C4-2B (cell line): ENCODE data around the gene PLBD2.

Experiments
- CTCF ChIP-seq: fragments of 450-650 bp; conservative IDR thresholded peaks from 2 replicates; pipeline ENCODE4 v1.5.1; 2017; ENCODE audit warnings: mild to moderate bottlenecking
- ZFX ChIP-seq: fragments of 450-650 bp; IDR thresholded peaks from 2 replicates; pipeline ENCODE4 v1.6.1; 2017

GRCh38 chr12:113437729-113438100, 79.3 kb downstream of the PLBD2 start:
- no peak for TF ChIP-seq CTCF
- no peak for TF ChIP-seq ZFX
